Measurements from ENCODE around the gene CHI3L2.

CHI3L2 gene

DNA sequence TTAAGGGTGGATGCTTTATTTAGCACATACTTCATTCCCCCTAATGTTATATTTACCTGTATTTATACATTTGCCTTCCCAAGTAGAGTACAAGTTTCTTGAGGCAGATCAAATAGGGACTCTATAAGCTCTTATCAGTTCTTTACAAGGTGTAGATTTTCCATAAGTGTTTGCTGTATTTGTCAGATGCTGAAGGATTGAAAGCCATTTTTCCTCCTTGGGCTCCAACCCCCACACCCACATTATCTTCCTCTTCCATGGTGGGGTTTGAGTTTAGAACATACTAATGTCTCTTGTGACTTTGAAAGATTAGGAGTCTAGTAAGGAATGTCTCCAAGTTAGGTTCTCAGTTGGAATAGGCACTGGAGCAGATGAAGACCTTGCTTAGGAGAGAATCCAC, 2.4 kb upstream of the CHI3L2 start:
- no peaks in the 10 kb centered on the region for H3K36me3 ChIP-seq (ENCODE audit: insufficient read depth, low read length)
- no peaks in the 10 kb centered on the region for H3K9me3 ChIP-seq (ENCODE audit: low read length)
- no peak overlapping the region for H3K9ac ChIP-seq (ENCODE audit: low read length)
- no peaks in the 10 kb centered on the region for H3K27me3 ChIP-seq (ENCODE audit: control insufficient read depth in 1 of 2, insufficient read depth in 2 of 2, low read length in 2 of 2)
- H3K4me1 ChIP-seq (ENCODE audit: insufficient read depth, low read length), result peaks cover 14% of the 10 kb centered on the region
- no peak overlapping the region for H3K27ac ChIP-seq (ENCODE audit: low read depth, low read length)
- no peak overlapping the region for H3K4me3 ChIP-seq (ENCODE audit: low read depth in 1 of 2, low read length in 2 of 2)

DNA sequence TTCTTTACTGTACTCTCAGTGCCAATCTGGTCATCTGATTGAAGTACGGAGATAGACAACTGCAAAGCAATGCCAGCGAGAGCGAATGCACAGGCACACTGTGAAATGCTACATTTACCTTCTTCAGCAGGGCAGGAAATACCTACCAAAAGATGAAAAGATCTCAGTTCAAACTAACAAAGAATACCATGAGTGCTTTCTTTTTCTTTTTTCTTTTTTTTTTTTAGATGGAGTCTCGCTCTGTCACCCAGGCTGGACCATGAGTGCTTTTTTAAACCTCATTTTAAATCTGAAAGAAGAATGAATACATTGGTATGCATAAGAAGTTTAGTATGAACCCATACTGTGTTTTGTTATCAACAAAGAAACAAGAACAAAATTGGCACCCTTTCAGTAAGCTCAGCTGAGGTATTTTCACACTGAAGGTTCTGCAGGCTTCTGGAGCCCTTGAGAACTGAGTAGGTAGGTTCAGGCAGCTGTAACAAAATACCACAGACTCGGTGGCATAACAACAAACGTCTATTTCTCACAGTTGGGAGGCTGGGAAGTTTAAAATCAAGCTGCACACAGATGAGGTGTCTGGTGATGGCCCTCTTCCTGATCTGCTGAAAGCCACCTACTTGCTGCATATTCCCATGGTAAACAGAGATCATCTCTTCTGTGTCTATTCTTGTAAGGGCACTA, 1.7 kb upstream of the CHI3L2 start:
- peaks cover 14% of the 10 kb centered on the region for H3K4me1 ChIP-seq (ENCODE audit: insufficient read depth, low read length)
- H3K36me3 ChIP-seq (ENCODE audit: insufficient read depth, low read length), result no peaks in the 10 kb centered on the region
- no peak overlapping the region for H3K9ac ChIP-seq (ENCODE audit: low read length)
- no peaks in the 10 kb centered on the region for H3K9me3 ChIP-seq (ENCODE audit: low read length)
- H3K27me3 ChIP-seq (ENCODE audit: control insufficient read depth in 1 of 2, insufficient read depth in 2 of 2, low read length in 2 of 2), result no peaks in the 10 kb centered on the region
- H3K27ac ChIP-seq (ENCODE audit: low read depth, low read length), result no peak overlapping the region
- no peak overlapping the region for H3K4me3 ChIP-seq (ENCODE audit: low read depth in 1 of 2, low read length in 2 of 2)

DNA sequence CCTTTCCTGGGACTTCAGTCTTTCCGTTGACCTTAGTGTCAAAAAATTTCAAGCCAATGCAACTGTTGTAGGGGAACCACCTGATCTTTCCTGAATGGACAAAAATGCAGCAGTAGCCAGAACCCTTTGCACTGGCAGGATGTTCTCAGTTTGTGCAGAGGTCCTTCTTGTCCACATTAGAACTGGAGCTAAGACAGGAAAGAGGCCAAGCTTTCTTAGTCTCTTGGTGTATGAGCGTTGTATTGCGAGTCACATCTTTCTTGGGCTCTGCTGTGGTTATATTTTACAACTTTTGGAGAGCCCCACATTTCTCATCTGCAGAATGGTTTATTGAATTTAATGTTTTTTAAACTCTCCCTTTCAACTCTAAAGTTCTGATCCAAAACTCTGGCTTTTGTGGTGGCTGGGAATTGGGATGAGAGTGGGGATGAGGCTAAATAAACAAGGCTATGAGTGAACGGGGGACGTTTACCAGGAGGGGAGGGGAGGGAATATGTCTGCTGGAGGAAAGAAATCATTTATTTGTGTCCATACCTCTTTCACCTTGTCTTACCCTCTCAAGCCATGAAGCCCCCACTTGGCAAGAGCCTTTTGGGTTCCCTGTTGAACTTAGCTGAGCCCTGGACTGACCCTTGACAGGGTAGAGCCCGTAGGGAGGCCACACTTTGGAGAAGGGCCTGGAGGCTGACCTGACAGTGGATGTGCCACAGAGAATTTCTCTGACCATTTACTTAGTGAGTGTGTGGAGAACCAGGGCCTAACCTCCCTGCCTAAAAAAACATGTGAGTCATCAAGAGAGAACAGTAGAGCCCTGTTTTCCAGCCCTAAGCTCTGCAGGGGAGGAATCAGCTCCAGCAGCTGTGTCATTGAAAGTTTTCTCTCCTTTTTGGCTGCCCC, 586 bp downstream of the CHI3L2 start:
- no peak overlapping the region for H3K27ac ChIP-seq (ENCODE audit: low read depth, low read length)
- H3K9ac ChIP-seq (ENCODE audit: low read length), result no peak overlapping the region
- H3K36me3 ChIP-seq (ENCODE audit: insufficient read depth, low read length), result no peaks in the 10 kb centered on the region
- H3K4me1 ChIP-seq (ENCODE audit: insufficient read depth, low read length), result peaks cover 7% of the 10 kb centered on the region
- H3K4me3 ChIP-seq (ENCODE audit: low read depth in 1 of 2, low read length in 2 of 2), result no peak overlapping the region
- no peaks in the 10 kb centered on the region for H3K9me3 ChIP-seq (ENCODE audit: low read length)
- H3K27me3 ChIP-seq (ENCODE audit: control insufficient read depth in 1 of 2, insufficient read depth in 2 of 2, low read length in 2 of 2), result no peaks in the 10 kb centered on the region

DNA sequence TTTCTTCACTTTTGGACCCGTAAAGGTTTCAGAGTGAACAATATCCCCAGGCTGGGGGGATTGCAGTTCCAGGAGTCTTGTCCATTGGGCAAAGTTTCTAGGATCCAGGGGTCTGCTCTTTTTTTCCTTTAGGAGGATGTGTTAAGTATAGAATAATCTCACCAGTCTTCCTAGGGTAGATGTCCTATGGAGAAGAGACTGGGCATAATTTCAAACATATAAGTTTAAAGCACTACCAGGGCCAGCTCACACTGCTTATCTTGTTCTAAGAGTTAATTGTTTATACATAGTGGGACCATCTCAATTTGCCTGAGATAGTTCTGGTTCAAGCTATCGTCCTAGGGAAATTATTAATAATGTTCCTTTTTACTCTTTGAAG, 1.2 kb downstream of the CHI3L2 start:
- H3K4me3 ChIP-seq (ENCODE audit: low read depth in 1 of 2, low read length in 2 of 2), result no peak overlapping the region
- no peaks in the 10 kb centered on the region for H3K9me3 ChIP-seq (ENCODE audit: low read length)
- no peak overlapping the region for H3K9ac ChIP-seq (ENCODE audit: low read length)
- no peak overlapping the region for H3K27ac ChIP-seq (ENCODE audit: low read depth, low read length)
- peaks cover 7% of the 10 kb centered on the region for H3K4me1 ChIP-seq (ENCODE audit: insufficient read depth, low read length)
- no peaks in the 10 kb centered on the region for H3K36me3 ChIP-seq (ENCODE audit: insufficient read depth, low read length)
- no peaks in the 10 kb centered on the region for H3K27me3 ChIP-seq (ENCODE audit: control insufficient read depth in 1 of 2, insufficient read depth in 2 of 2, low read length in 2 of 2)

DNA sequence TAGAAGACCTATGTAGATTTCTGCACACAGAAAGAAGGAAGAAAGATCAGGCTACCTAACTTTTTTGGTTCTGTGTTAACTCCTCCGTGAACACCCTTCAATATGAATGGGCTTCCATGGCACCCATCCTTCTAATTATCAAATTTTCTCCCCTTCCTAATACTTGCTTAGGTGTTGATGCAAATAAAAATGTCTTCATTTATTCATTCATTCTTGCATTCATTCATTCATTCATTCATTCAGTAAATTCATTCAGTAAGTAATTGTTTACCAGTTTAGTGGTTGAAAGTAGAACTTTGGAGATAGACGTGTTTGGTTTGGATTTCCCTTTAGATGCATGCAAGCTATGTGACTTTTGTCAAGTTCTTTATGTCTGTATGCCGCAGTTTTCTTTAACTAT, 4.6 kb downstream of the CHI3L2 start:
- Histone ChIP-seq H3K36me3 (ENCODE audit: insufficient read depth, low read length) (no peaks in the 10 kb centered on the region), H3K9me3 (ENCODE audit: low read length) (no peaks in the 10 kb centered on the region), H3K4me3 (ENCODE audit: low read depth in 1 of 2, low read length in 2 of 2) (no peak overlapping the region), H3K27me3 (ENCODE audit: control insufficient read depth in 1 of 2, insufficient read depth in 2 of 2, low read length in 2 of 2) (no peaks in the 10 kb centered on the region), H3K9ac (ENCODE audit: low read length) (no peak overlapping the region), H3K4me1 (ENCODE audit: insufficient read depth, low read length) (peaks cover 7% of the 10 kb centered on the region), H3K27ac (ENCODE audit: low read depth, low read length) (no peak overlapping the region)

DNA sequence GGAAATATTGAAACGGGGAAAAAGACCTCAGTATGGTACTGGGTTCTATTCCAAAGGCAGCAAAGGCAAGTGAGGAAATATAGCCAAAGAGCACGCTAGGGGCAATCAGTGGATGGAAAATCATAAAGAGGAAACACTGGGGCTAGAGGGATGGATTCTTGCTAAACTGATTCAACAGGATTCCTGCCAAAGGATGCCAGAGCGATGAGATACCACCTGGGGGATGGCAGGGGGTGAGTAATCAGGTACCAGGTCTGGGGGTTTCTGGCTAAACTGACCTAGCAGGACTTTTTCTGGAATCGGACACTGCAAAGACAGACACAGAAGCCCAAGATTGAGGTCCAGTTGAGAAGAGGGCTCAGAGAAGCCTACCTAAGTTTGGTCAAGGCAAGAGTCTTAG, 6.7 kb downstream of the CHI3L2 start:
- Histone ChIP-seq H3K4me1 (ENCODE audit: insufficient read depth, low read length) (no peaks in the 10 kb centered on the region), H3K36me3 (ENCODE audit: insufficient read depth, low read length) (no peaks in the 10 kb centered on the region), H3K9me3 (ENCODE audit: low read length) (no peaks in the 10 kb centered on the region), H3K27ac (ENCODE audit: low read depth, low read length) (no peak overlapping the region), H3K9ac (ENCODE audit: low read length) (no peak overlapping the region), H3K27me3 (ENCODE audit: control insufficient read depth in 1 of 2, insufficient read depth in 2 of 2, low read length in 2 of 2) (no peaks in the 10 kb centered on the region), H3K4me3 (ENCODE audit: low read depth in 1 of 2, low read length in 2 of 2) (no peak overlapping the region)

DNA sequence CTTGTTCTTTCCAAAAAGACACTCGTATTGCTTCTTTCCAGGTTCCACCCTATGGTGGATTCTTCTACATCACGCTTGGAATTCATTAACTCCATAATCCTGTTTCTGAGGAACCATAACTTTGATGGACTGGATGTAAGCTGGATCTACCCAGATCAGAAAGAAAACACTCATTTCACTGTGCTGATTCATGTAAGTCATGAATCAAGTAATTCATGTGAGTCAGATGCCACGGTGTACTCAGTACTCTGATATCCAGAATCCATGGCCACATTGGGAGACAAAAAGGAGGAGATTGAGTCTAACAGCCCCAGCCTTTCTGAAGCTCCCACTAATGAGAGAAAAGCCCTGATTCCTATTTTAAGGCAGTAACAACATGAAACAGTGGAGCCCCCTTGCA, 7.4 kb downstream of the CHI3L2 start:
- Histone ChIP-seq H3K9me3 (ENCODE audit: low read length) (no peaks in the 10 kb centered on the region), H3K4me1 (ENCODE audit: insufficient read depth, low read length) (no peaks in the 10 kb centered on the region), H3K9ac (ENCODE audit: low read length) (no peak overlapping the region), H3K4me3 (ENCODE audit: low read depth in 1 of 2, low read length in 2 of 2) (no peak overlapping the region), H3K27ac (ENCODE audit: low read depth, low read length) (no peak overlapping the region), H3K27me3 (ENCODE audit: control insufficient read depth in 1 of 2, insufficient read depth in 2 of 2, low read length in 2 of 2) (no peaks in the 10 kb centered on the region), H3K36me3 (ENCODE audit: insufficient read depth, low read length) (no peaks in the 10 kb centered on the region)

DNA sequence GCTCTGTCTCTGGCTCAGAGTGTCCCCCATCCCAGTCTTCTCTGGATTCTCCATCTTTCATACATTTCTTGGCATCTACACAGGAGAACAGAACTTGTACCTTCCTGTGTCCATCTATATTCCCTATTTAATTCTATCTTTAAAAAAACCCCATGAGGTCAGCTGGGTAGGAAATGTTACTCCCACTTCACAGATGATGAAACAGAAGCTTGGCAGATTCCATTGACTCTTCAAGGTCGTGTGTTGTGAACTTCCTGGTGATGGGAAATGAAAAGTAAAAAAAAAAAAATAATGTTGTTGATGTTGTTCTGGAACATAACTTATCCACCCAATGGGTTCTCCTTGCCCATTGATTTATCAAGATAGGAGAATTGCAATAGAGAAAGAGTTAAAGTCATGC, 8.9 kb downstream of the CHI3L2 start:
- Histone ChIP-seq H3K9ac (ENCODE audit: low read length) (no peak overlapping the region), H3K27ac (ENCODE audit: low read depth, low read length) (no peak overlapping the region), H3K36me3 (ENCODE audit: insufficient read depth, low read length) (no peaks in the 10 kb centered on the region), H3K4me1 (ENCODE audit: insufficient read depth, low read length) (no peaks in the 10 kb centered on the region), H3K9me3 (ENCODE audit: low read length) (no peaks in the 10 kb centered on the region), H3K4me3 (ENCODE audit: low read depth in 1 of 2, low read length in 2 of 2) (no peak overlapping the region), H3K27me3 (ENCODE audit: control insufficient read depth in 1 of 2, insufficient read depth in 2 of 2, low read length in 2 of 2) (no peaks in the 10 kb centered on the region)

DNA sequence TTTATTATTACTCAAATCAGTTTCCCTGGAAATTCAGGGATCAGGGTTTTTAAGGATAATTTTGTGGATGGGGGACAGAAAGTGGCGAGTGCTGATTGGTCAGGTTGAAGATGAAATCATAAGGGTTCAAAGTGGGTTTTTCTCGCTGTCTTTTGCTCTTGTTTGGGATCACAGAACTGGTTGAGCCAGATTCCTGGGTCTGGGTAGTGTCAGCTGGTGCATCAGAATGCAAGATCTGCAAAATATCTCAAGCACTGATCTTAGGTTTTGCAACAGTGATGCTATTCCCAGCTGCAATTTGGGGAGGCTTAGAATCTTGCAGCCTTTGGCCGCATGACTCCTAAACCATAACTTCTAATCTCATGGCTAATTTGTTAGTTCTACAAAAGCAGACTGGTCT, 9.3 kb downstream of the CHI3L2 start:
- no peak overlapping the region for H3K4me3 ChIP-seq (ENCODE audit: low read depth in 1 of 2, low read length in 2 of 2)
- no peaks in the 10 kb centered on the region for H3K9me3 ChIP-seq (ENCODE audit: low read length)
- no peak overlapping the region for H3K9ac ChIP-seq (ENCODE audit: low read length)
- no peaks in the 10 kb centered on the region for H3K4me1 ChIP-seq (ENCODE audit: insufficient read depth, low read length)
- H3K27ac ChIP-seq (ENCODE audit: low read depth, low read length), result no peak overlapping the region
- H3K27me3 ChIP-seq (ENCODE audit: control insufficient read depth in 1 of 2, insufficient read depth in 2 of 2, low read length in 2 of 2), result no peaks in the 10 kb centered on the region
- H3K36me3 ChIP-seq (ENCODE audit: insufficient read depth, low read length), result no peaks in the 10 kb centered on the region

DNA sequence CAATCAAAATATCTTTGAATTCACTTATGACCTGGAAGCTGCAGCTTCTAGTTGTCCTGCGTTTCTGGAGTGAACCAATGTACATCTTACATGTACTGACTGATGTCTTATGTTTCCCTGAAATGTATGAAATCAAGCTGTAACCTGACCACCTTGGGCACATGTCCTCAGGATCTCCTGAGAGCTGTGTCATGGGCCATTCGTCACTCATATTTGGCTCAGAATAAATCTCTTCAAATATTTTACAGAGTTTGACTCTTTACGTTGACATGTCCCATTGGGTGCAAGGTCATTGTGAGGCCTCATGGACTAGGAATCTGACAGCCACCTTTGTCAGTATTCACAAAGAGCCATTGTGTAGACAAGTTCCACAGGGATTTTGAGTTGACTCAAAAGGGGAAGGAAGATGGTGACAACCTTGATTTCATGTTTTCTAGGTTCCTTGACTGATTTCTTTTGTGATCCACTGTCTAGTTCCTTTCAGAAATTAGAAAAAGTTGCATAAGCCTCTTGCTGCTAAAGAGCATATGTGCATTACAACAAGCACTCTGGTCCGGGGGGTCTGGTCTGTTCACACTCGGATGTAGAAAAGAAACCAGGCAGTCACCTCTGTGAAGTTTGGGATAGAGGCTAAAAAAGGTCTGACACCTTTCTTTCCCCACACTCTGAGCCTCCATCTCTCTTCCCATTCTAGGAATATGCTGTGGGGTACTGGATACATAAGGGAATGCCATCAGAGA, 10.7 kb downstream of the CHI3L2 start:
- Histone ChIP-seq H3K4me3 (ENCODE audit: low read depth in 1 of 2, low read length in 2 of 2) (no peak overlapping the region), H3K4me1 (ENCODE audit: insufficient read depth, low read length) (no peaks in the 10 kb centered on the region), H3K27me3 (ENCODE audit: control insufficient read depth in 1 of 2, insufficient read depth in 2 of 2, low read length in 2 of 2) (no peaks in the 10 kb centered on the region), H3K9me3 (ENCODE audit: low read length) (no peaks in the 10 kb centered on the region), H3K36me3 (ENCODE audit: insufficient read depth, low read length) (no peaks in the 10 kb centered on the region), H3K27ac (ENCODE audit: low read depth, low read length) (no peak overlapping the region), H3K9ac (ENCODE audit: low read length) (no peak overlapping the region)

DNA sequence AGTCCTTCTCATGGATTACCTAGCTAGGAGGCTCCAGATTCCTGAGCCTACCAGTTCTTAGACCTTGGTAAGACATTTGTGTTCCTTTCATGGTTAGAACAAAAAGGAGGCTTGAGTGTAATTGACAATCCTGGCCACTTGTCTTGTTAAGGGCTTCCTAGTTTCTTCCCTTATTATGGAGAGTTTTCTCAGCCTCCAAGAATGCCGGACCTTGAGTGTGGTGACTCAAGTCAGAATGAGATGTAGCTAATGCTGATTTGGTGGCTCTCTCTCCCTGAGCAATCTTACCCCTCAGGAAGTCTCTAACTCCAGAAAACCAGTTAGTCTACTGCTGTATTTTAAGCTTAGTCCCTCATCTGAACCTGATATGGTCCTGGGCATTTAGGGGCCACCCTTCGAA, 14.3 kb downstream of the CHI3L2 start:
- Histone ChIP-seq H3K36me3 (ENCODE audit: insufficient read depth, low read length) (no peaks in the 10 kb centered on the region), H3K4me3 (ENCODE audit: low read depth in 1 of 2, low read length in 2 of 2) (no peak overlapping the region), H3K27me3 (ENCODE audit: control insufficient read depth in 1 of 2, insufficient read depth in 2 of 2, low read length in 2 of 2) (no peaks in the 10 kb centered on the region), H3K9me3 (ENCODE audit: low read length) (no peaks in the 10 kb centered on the region), H3K4me1 (ENCODE audit: insufficient read depth, low read length) (no peaks in the 10 kb centered on the region), H3K27ac (ENCODE audit: low read depth, low read length) (no peak overlapping the region), H3K9ac (ENCODE audit: low read length) (no peak overlapping the region)
